GM19025 (cell line): ENCODE measurements around the gene SESN1.

Source experiments
- ATAC-seq: cut with Tn5 transposase; IDR thresholded peaks from one replicate; pipeline ENCODE4 v1.9.1; 2021; ENCODE audit warnings: mild to moderate bottlenecking, low read depth, moderate library complexity; ENCODE audit not compliant: unreplicated experiment

Gene SESN1

DNA sequence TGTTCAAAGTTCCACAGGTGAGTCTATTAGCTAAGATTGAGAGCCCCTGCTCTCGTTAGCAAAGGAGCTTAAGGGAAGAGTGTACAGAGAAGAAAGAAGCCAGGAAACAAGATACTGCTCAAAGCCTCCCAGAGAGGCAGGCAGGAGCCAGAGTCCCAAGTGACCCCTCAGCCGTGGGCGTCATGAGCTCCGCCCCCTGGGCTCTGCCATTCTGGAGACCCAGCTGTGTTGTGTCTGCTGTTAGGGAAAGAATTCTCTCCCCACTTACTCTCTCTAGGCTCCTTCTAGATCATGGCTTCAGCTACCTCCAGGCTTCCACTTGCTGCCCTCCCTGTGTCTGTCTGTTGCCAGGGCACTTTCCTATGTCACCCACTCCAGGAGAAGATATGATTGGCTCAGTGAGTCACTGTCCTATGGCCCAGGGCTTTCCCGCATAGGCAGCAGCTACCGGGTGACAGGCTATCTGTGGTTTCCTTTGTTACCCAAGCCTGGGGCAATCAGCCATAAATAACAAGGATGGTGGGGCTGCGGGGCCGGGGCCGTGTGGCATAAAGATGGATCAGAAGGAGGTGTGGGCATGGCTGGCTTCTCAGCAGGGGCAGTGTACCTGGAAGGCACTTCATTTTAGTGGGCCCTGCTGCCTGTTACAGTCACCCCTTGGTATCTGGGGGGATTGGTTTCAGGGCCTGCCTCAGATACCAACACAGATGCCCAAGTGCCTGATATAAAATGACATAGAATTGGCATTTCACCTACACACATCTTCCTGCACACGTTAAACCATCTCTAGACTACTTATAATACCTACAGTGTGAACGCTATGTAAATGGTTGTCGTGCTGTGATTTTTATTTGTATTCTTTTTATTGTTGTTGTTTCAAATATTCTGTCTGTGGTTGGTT lies 127.5 kb downstream of the SESN1 start:
- no peak for ATAC-seq

DNA sequence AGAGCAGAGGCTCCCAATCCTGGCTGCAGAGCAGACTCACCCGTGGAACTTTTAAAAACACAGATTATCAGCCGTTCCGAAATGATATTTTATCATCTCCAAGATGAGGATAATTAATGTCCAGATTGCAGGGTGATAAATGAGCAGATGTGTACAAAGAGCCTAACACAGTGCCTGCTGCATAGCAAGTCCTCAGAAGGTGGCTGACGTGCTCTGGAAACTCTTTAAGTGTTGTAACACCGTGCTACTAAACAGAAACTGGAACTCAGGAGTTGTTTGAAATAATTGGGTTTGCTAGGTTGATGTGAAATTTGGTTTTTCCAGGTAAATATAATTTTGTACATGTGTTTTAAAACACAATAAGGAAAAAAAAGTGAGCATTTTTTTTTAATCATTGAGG lies 128.4 kb downstream of the SESN1 start:
- ATAC-seq: no peak

DNA sequence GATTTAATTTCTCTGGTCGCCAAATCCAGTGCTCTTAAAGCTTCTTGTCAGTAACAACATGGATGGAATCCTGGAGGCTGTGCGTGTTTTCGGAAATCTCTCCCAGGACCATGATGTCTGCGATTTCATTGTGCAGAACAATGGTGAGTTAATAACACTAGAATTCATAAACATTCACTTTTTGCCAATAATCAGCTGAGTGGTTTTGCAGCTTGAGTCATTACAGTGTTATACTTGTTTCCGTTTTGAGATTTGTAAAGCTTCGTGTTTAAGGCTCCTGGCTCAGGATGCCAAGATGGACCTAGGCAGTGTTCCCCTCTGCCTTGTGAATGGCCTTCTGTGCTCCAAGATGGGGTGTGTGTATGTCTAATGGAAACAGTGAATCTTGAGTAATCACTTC lies 132.7 kb downstream of the SESN1 start:
- no peak for ATAC-seq

DNA sequence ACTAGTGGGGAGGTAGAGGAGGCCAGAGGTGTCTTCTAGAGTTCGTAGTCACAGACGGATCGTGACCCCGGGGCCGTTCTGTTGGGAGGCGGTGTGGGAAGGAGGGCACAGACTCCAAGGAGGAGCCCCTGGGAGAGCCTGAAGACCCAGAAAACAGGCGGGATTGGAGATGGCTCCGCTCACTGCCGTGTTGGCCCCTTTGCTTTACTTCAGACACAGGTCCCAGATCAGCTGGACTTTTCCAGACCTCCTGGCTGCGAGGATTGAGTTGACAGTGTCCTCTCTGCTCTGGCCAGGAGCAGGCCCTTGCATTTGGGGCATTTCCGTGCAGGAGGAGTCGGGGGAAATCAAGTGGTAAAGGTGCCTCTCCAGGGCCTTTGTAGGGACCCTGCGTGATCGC lies 133.6 kb downstream of the SESN1 start:
- ATAC-seq: no peak

DNA sequence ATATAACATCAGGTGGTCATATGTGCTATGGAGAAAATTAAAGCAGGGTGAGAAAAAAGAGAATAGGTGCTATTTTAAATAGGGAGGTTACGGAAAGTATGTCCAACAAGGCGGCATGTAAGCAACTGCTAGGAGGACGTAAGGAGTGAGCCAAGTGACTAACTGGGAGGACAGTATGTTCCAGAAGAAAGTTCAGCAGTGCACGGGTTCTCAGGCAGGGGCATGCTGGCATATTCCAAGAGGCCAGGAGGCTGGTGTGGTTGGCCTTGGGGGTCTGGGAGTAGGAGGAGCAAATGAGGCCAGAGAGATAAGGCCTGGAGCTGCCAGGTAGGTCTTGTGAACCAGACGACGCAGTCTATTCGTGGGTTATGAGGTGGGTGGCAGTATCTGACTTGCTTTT lies 134.0 kb downstream of the SESN1 start:
- no peak for ATAC-seq

DNA sequence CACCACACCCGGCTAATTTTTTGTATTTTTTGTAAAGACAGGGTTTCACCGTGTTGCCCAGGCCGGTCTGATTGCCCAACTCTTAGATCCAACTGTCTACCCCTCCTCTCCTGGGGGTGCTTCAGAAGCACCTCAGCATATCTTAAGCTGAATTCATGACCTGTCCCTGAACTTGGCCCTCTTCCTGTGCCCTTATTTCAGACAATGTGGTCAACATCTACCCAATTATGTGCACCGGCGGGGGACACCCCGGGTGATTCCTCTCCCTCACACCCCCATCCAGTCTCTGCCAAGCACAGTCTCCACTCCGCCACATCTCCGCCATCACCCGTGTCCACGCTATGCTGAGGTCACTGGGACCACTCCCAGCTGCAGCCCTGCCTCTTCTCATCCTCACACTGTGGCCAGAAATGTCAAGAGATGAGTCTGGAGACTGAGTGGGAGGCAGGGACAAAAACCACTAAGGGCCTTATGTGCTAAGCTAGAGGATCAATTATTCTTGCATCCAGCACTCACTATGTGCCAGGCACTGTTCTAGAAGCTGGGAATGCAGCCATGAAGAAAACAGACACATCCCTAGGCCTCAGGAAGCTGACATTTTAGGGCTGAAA lies 134.6 kb downstream of the SESN1 start:
- no peak for ATAC-seq

DNA sequence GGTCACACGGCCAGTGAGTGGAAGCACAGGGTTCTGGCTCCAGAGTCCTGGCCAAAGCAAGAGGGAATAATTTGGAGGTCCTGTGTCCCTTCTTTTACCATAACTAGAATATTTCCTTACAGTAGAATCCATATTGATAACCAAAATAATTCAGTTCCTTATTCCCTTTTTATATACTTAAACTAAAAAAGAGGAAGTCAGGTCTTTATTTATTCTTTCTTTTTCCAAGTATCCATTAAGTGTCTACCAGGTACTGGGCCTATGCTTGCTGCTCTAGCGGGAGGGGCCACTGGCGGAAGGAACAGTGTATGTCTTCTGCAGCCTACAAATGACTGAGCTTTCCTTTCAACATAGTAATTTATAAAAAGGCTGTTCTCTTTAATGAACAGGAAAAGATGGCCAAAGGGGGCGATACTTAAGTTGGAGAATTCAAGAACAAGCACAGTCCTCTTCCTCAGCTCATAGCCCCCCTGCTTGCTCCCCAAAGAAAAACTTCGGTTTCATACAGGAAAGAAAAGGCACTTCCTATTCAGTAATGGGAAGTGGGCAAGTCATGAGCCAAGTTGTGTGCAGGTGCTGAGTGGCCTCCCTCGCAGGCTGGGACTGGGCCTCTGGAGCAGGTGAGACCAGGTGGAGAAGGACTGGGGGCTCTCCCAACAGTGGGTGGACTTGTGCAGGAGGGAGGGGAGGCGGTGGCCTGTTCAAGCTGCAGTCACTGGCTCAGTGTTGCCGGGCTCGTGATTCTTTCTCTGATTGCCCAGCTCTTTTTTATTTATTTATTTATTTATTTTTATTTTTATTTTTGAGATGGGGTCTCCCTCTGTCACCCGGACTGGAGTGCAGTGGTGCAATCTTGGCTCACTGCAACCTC lies 135.5 kb downstream of the SESN1 start:
- no peak for ATAC-seq

DNA sequence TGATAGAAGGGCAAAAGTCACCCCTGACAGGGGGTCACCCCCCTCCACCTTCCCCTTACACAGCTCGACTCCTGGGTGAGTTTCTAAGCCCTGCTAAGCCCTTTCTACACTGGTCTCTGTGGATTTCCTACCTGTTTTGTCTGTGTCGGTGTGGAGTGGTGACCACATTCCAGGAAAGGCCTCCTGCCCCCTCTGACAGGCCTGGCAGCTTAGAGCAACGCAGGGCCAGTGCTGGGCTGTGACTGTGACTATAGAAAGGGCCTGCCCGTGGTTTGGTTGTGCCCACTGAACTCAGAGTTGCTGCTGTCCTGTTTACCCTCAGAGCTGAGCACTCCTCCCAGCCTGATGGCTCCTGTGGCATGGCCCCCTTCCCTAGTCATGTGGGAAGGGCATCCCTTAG lies 137.4 kb downstream of the SESN1 start:
- no peak for ATAC-seq

DNA sequence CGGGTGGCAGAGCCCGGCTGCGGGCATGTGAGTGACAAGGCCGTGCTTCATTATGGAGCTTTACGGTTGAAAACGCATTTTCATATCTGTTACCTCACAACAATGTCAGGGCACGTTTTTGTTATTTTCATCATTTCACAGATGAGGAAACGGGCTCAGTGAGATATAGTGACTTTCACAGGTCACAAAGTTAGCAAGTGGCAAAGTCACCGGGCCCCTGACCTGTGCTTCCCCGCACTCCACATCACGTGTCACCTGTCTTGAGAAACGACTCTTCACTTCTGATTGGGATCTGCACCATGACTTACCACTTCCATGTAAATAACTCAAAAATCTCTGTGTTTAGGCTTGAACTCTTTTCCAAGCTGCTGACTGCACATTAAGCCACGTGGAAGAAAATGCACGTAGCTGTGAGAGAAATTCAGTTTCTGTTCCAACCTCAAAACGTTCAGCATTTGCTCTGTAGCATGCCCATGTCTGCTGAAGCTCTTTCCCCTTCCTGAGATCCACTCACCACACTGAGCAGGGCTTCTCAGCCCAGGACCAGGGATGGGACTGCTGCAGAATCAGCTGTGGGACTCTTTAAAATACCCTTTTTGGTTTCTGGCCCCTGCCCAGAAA lies 139.2 kb downstream of the SESN1 start:
- ATAC-seq: no peak

DNA sequence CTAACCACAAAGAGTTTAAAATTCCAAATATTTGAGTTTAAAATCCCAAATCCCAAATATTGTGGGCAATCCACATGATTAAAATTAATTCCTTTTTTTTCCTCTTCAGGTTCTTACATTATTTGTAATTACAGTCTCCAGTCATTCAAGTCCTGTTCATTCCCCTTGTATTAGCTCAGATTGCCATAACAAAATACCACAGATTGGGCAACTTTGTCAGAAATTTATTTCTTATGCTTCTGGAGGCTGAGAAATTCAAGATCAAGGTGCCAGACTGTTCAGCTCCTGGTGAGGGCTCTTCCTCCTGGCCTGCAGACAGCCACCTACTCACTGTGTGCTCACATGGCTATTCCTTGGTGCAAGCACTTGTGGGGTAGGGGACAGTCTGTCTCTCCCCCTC lies 141.0 kb downstream of the SESN1 start:
- ATAC-seq: no peak

DNA sequence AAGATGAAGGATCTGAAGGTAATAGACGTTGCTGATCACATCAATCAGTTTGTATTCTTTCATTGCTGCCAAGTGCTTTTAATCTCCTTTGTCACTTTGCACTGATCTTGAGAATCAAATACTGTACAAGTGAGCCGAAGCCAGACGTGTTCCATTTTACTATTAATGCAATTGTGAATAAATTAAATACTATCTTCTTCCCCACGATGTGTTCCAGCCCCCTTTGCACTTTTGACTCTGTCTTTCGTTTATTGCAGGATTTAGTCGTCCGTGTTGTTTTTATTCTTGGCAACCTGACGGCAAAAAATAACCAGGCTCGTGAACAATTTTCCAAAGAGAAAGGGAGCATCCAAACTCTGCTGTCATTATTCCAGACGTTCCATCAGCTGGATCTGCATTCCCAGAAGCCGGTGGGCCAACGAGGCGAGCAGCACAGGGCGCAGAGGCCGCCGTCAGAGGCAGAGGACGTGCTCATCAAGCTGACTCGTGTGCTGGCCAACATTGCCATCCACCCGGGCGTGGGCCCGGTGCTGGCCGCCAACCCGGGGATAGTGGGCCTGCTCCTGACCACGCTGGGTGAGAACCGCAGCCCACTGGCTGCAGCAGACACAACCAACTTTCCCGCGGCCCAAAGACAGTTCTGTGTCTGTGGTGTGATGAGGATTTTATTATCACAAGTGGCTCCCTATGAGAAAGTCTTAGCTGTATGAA lies 141.7 kb downstream of the SESN1 start:
- ATAC-seq: no peak

DNA sequence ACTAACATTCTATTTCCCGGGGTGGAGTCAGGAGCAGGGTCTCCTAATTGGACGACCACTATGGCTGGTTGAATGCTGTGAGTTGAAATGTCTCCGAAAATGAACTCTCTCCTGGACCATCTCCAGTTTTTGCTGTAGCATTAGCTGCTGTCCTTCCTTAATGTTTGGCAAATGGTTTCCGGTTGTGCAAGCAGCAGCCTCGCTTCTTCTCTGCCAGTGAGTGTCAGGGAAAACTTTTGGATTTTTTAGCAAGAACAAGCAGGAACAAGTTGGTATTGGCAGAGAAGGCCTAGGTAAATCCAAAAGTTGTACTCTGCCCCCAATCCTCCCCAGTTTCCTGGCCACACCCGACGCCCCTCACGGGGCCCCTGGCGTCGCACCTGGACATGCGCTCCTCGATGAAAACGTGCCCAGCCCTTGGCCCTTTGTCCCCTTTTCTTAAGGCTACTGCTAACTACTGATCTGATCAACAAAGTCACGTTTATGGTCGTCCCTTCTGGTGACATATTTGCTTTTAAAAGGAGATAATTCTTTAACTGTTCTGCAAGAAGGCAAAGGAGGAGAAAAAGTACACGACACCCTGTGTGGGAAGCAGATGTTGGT lies 143.2 kb downstream of the SESN1 start:
- ATAC-seq: no peak

DNA sequence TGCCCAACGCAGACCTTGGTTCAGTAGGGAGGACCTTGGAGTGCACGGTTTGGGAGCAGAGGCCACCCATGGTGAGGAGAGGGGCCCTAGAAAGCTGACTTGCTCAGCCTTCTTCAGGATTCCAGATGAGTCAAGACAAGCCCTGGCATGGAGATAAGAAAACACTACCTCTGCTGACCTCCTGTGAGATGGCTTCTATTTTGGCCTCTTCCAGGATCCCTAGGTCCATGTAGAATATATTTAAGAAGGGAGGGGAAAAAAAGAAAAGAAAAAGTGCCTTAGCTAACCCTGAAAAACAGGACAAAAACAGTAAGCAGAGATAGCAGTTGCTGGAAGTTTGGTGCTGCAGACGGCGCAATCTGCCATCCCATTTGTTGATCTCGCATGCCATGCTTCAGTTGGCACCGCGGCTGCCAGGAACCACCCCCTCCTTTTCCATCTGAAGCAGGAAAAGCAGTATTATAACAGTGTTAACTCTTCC lies 146.4 kb downstream of the SESN1 start:
- no peak for ATAC-seq

DNA sequence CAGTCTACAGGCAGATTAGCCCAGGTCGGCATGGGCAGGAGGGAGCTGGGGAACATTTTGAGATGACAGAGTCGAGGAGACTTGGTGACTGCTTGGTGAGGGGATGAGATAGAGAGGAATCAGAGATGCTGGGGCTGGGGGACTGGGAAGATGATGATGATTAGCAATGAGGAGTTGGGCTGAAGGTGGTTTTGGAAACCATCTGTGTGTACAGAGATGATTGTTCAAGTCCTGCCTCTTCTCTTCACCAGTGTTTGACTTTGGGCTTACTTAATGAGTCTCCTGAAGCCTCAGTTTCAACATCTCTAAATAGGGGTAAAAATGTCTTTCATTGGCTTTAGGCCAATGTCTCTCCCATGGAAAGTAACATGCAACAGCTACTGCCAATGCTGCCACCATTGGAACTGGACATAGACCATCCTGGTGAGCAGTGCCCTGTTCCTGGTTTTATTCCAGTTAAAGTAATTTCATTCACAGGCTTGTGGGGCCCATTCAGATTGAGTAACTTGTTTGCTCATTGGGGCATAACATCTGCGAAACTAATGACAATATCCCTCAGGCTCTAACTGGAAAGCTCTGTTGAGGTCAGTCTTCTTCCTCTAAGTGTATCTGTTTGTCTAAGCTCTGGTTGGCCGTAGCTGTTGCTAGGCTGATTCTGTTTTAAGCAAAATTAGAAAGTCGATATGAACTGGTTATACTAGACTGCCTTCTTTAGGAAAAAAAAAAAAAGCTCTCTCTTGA lies 147.4 kb downstream of the SESN1 start:
- ATAC-seq: no peak

DNA sequence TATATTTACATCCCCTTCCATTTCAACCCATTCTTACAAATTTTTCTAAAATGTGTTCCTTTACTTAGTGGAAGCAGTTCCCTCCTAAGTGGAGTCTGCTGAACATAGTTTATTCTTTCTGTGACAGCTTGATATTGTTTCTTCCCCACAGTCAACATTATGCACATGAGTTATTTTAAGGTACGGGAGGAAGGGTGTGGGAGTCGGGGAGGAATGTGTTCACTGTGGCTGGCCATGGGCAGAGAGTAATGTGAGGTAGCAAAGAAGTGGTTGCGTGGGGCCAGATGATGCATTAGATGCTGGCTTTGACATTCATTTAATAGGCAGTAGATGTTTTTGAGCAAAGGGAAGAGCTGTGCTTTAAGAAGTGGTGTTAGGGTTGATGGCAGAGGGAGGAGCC lies 148.0 kb downstream of the SESN1 start:
- no peak for ATAC-seq

DNA sequence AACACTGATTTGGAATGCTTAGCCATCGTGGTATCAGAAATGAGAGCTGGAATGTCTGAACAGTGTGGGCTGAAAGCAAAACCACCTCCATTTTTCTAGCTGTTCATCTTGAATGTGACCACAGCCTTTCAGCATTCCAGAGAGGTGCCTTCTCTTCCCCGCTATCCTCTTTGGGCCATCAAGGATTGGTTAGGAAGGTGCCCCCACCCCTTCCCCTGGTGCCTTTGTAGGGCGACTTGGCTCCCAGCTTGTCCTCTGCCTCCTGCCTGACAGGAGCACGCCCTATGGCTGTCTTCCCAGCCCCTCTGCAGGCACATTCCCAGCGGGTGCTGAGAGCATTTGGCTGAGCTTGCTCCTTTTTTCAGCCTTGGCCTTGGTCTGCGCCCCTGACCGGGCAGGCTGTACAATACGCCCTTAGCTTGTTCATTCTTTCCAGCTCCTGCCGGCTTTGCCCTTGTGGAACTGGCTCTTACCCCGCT lies 148.9 kb downstream of the SESN1 start:
- no peak for ATAC-seq

DNA sequence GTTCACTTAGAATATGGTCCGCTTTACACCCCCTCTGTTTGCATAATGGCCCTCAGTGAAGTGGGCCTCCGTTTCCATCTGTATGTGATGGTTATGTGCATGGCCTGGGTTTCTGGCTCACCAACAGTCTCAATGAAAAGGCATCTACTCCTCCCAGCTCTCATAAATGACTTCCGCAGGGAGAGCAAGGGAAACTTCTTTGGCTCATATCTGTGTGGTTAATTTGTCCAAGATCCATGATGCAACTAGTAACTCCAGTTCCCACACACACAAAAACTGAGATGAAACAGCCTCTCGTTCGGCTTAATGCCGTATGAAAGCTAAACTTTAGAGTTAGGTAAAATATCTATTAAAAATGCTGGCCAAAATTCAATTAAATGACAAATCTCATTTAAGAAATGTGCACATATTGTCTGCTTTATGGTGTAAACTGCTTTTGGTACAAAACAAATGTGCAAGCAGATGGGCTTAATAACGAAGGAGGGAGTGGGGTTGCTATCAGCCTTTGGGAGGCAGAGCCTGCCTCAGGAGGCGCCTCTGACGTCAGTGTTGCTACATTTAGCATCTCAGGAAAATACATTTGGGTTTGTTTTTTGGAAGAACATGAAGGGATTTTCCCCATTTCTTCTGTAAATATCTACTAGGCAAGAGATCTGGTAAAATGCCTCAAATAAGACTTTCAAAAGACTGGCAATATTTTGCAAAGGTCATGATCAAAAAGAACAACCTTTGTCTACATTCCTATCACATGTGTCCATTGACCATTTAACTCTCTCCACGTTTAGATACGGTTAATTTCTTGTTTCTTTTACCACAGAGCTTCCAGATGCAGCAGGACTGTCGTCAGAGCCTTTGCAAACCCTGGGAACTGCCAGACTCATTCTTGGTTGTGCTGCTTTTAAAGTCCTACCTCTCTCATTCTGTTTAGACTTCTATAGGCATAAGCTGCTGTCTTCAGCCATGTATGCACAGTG lies 149.7 kb downstream of the SESN1 start:
- ATAC-seq: no peak

DNA sequence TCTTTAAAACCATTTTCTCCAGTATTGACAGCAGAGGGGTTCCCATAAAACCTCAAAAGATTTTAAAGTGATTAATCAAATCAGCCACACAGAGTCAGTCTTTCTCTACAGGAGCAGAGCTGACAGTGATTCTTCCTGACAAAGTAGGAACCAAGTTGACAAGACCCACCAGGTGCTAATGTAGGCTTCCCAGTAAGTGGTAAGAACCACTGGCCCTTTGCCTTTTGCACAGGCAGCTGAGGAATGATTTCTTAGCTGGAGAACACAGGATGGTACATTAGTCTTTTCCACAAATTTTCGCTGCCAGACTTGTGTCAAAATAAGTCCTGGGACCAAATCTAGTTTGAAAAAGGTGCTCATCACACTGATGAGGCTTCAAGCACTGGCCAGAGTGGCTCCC lies 150.6 kb downstream of the SESN1 start:
- ATAC-seq: no peak
